Activated CD8-positive, alpha-beta memory T cell treated with anti-CD3 and anti-CD28 coated beads, Interleukin-2, amount 50 U/mL, for 24 hours (primary cell): Measurements from ENCODE around the gene PPIL6.

Source experiments
- DNase-seq: peaks from one replicate; pipeline ENCODE4 v3.0.0-alpha.2; 2020; ENCODE audit errors: extremely low read depth

PPIL6 gene

DNA sequence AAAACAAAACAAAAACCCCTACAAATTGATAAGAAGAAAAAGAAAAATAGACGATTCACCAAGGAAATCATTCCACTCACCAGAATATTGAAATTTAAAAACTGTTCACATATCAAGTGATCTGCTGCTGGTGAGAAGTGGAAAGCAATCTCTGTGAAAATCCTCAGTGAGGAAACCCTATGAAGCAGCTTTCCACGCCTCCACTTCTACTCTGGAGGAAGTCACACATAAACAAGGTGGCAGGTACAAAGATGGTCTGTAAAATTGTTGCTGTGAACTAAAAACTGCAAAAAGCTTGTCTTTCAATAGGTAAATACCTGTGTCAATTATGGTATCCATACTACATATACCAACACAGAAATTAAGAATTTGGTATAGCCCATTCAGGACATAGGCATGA, 76.7 kb downstream of the PPIL6 start:
- no peak for DNase-seq

GRCh38 chr6:109362102-109362884, 78.1 kb downstream of the PPIL6 start:
- DNase-seq: no peak

GRCh38 chr6:109360791-109361190, 79.6 kb downstream of the PPIL6 start:
- no peak for DNase-seq

GRCh38 chr6:109360281-109360680, 80.1 kb downstream of the PPIL6 start:
- no peak for DNase-seq

- no peak for DNase-seq
These were observed 81.2 kb downstream of the PPIL6 start for GRCh38 chr6:109359248-109359647.

- DNase-seq: no peak
These were observed 82.2 kb downstream of the PPIL6 start for GRCh38 chr6:109358204-109358603.

DNA sequence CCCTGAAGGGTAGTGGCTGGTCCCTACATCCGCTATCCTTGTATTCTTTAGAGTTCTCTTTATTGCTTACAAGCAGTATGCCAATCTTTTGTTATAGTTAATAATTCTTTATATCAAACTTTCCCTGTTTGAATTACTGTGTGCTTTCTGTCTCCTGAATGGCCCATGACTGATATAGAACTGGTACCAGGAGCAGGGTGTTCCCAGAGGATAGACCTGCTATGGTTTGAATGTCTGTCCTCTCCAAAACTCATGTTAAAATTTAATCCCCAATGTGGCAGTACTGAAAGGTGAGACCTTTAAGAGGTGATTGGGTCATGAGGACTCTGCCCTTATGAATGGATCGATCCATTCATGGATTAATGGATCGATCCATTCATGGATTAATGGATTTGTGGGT, 84.2 kb downstream of the PPIL6 start:
- DNase-seq: no peak

DNA sequence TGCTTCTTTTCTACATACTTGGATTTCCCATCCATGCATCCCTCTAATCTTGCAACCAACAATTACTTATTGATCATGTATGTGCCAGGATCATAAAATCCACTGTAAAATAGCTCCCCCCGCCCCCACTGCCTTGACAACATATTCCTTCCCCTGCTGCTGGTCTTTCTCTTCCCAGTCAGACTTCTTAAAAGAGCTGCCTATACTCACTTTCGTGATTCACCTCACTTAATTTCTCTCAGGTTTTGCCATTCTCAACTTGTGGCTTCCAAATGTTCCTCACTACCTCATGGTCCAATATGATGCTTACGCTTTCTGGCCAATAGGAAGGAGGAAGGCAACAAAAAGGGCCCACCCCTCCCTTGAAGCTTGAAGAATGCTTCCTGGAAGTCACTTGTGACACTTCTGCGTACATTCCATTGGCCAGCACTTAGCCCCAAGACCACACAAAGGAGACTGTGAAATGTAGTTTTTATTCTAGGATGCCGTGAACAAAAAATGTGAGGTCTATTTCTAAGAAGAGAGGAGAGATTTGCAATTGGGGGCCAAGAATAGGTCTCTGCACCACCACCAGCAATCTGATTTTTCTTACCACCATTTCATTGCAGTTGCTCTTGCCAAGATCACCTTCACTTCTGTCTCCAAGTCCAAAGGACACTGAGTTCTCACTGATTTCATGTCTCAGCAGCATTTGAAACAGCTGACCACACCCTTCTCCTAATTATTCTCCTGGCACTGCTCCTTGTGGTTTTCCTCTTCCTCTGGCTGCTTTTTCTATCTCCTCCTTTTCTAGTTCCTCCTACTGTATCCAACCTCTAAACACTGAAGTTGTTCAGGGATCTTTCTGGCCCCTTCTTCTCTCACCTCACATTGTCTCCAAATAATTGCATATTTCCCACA, 88.9 kb downstream of the PPIL6 start:
- no peak for DNase-seq

DNA sequence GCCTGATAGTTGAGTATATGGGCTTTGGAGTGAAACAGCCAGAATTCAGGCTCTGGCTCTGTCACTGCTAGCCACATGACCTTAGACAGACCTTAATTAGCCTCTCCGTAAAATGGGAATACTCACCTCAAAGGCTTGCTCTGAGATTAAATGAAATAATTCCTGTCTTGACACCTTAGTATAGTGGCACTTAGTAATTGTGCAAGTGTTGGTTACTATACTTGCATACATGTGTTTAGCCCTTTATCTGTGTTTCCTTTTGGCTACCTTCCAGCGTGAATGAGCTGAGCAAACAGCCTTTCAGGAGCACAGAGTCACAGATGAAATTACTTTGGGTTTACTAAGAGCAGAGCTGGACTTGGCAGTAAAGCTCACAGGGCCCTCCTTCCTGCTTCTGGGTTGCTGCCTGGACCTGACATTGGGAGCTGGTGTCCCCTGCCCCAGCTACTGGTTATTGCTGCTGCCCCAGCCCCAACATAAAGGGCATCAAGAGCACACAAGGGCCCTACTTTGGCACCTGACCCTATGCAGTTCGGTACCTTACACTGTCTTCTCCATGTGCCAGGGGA, 90.9 kb downstream of the PPIL6 start:
- no peak for DNase-seq

DNA sequence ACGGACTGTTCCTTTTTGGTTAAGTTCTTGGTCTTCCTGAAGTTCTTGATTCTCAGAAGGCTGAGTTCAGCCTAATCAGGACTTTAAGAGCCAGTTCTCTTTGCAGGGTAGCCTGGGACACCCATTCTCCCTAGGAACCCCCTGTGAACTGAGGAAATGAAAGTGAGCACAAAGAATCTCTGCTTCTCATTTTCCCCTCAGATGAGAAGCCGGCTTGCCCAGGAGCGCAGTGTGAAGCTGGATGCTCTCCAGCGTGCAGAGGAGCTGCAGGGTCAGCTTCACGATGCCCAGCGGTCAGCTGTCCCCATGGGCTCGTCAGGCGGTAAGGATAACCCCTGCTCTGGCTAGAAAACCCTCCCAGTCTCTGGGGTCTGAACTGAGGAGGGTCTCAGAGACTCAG, 92.2 kb downstream of the PPIL6 start:
- no peak for DNase-seq

- DNase-seq: no peak
These were observed 92.6 kb downstream of the PPIL6 start for GRCh38 chr6:109347779-109348178.

DNA sequence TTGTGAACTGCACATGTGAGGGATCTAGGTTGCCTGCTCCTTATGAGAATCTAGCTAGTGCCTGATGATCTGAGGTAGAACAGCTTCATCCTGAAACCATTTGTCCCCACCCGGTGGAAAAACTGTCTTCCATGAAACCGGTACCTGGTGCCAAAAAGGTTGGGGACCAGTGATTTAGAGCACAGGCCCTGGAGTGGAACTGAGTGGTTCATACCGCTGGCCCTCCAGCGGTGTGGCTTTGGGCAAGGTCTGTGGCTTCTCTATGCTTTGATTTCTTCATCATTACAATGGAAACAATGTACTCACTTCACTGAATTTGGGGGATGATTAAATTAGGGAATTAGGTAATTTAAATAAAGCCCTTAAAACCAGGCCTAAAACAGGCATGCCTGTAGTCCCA, 94.4 kb downstream of the PPIL6 start:
- no peak for DNase-seq

DNA sequence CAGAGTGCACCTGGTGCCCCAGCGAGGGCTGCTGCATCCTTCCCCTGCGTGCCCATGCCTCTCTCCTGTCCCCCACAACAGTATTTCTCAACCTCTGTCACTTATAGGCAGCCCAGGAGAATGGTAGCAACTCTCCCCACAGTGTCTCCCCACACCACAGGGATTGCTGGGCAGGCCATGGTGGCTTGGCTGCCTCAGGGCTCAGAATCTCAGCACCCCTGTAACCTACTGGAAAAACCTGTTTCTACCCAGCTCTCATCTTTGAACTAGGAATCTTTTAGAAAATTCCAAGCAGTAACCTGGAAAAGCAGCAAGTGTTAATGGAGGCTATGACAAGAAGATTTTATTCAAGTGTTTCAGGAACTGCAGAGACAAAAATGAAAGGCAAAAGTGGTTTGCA, 96.2 kb downstream of the PPIL6 start:
- no peak for DNase-seq

DNA sequence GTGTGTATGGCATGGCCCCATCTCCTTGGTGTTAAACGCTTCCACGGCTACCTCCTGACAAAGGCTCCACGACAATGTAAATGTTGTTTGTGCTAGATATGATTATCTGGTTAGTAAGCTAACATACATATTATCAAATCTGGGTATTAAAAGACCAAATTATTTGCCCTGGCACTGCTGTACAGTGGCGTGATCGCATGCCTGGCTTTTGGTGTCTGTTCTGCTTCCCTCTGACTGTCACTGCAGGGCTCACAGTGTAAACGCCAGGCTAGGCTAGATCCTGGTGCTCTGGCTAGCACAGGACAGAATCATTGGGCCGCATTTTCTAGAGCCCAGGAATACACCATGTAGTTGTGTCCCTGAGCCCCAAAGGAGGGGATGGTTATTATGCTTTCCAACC, 96.9 kb downstream of the PPIL6 start:
- no peak for DNase-seq

GRCh38 chr6:109342911-109343310, 97.5 kb downstream of the PPIL6 start:
- DNase-seq: no peak

- DNase-seq: no peak
These were observed 97.9 kb downstream of the PPIL6 start for GRCh38 chr6:109342506-109342905.

DNA sequence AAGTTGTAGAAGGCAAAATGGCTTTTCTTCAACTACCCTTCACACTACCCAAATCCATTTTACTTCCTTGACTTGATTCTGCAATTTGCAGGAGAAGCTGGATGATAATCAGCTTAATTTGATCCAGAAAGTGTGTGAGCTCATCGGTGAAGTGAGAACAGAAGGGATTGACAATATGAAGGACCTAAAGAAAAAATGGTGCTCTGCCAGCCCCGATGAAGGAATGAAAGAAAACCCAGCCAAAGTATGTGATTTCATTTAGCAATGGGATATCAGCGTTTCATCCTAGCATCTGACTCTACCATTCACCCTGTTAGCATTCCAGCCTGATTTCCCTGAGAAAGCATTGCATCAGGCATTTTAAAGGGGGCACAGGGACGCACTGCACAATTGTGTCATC, 99.6 kb downstream of the PPIL6 start:
- no peak for DNase-seq
